GF-D8 (cell line): ENCODE data around the gene RSPH1.

Experiments
- DNase-seq: peaks from one replicate; lab custom pipeline; 2025; lab: John Stamatoyannopoulos, UW

Gene RSPH1

GRCh38 chr21:42513985-42514882 lies 18.2 kb upstream of the RSPH1 start:
- DNase-seq: no peak

DNA sequence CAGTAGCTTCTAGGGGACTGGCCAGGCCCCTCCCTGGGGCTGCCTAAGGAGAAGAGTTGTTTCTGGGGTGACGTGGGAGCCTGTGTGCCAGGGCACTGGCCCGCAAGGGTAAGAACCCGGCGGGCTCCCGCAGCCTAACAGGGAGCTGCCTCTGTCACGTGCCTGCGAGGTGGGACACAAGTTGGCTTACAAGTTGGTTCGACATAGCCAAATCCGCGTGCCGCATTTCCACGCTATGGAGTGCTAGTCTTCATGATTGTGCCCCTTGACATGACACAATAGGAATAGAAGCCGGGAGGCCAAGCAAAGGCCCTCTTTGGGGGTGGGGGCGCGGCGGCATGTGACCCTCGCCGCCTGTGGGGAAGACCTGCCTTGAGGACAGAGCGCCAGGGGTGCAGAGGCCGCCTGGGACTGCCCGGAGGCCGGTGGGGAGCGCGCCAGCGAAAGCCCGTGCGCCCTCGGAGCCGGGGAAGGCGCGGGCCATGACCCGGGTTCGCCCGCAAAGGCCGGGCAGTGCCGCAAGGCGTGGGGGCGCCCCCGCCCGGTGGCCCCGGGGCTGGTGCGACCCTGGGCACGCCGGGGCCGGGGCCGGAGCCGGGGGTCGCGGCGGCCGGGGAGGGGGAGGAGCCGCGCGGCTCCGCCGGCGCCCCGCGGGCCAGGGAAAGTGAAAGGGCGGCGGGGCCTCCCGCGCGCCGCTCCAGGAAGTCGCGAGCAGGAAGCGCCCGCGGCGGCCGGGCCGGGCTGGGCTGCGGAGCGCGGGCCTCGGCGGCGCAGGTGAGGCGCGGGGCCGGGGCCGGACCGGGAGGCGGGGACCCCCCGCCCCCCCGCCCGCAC lies 17.3 kb upstream of the RSPH1 start, which contains the start of gene SLC37A1:
TSS of gene SLC37A1 (plus strand) at position 702 of the 834 bp plus-strand sequence. CDS start 4,603 bp downstream, outside the sequence.
- DNase-seq: no peak

DNA sequence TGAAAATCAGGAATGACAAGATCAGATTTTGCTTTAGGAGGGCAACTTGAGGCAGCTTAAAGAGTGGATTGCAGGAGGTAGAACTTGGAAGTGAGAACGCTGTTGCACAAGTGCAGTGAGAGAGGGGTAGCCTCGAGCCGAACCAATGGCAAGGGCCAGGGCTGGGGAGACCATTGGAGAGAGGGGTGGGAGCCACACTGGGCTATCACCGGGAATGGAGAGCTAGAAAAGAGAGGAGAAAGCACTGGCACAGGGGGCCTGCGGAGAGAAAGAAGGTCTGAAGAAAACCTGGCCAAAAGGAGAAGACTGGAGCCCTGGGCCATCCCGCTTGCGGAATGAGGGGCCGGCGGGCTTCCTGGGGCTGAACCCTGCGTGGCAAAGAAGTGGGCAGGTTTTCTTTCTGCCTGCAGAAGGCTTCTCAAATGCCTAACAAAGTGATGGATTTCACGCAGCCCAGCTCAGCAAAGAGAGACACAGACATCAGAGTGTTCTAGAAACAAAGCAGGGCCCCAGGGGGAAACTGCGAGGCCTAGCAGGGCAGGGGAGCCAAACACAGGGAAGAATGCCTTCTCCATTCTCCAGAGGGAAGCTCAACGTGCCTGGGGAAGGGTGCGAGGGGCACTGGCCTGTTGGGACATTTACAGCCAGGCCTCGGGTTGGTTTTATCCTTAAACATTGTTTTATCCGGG lies 16.5 kb upstream of the RSPH1 start:
- DNase-seq: no peak

DNA sequence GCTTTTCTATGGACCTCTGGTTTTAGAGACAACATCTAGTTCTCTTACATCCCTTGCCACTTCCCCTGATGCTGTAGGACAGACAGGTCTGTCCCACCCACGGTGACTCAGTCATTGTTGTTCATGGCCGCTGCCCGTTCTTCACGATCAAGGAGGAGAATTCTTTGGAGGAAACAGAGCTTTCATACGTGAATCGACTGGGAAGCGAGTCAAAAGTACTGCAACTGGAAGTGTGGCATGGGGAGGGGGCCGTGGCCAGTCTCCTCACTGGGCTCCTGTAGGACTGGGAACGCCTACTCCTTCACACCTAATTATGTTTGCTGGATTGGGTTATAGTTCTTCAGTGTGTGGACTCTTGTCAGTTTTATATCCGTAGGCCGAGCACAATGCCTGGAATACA lies 13.2 kb upstream of the RSPH1 start:
- DNase-seq: no peak

GRCh38 chr21:42508371-42508770 lies 12.3 kb upstream of the RSPH1 start:
- DNase-seq: no peak

DNA sequence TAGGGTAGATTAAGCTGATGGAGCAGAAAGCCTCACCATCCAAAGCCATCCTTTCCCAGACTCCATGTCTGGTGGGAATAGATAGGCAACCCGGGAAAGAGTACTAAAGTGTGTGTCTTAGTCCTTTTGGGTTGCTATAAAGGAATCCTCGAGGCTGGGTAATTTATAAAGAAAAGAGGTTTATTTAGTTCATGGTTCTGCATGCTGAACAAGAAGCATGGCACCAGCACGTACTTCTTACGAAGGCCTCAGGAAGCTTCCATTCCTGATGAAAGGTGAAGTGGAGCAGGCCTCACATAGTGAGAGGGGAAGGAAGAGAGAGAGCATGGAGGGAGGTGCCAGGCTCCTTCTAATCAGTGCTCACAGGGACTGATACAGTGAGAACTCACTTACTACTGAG lies 11.4 kb upstream of the RSPH1 start:
- no peak for DNase-seq

- no peak for DNase-seq
Measured at GRCh38 chr21:42505090-42505726, 9.2 kb upstream of the RSPH1 start.

- DNase-seq: no peak
Measured at GRCh38 chr21:42503711-42504110, 7.7 kb upstream of the RSPH1 start.

- no peak for DNase-seq
Measured at GRCh38 chr21:42500736-42501135, 4.7 kb upstream of the RSPH1 start.

- no peak for DNase-seq
Measured at GRCh38 chr21:42500225-42500624, 4.2 kb upstream of the RSPH1 start.

- no peak for DNase-seq
Measured at GRCh38 chr21:42499444-42500112, 3.6 kb upstream of the RSPH1 start.

DNA sequence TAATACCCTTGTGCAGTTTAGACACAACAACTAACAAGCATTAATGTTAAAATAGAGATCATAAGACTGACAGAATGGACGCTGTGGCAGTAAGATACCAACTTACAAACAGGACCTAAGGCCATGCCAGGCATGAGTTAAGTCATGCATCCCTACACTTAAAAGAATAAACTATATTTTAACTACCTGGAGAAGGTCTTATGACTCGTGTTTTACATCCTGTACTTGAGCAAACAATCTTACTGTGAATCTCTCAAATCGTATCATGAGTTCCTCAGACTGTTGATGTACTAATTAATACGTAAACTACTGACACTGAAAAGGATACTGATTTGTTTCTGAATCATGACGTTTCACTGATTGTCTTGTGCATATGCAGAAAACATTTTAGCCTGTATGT lies 2.0 kb upstream of the RSPH1 start:
- DNase-seq: no peak

GRCh38 chr21:42496839-42497202 lies 797 bp upstream of the RSPH1 start:
- DNase-seq: no peak

GRCh38 chr21:42495765-42496119 lies 282 bp downstream of the RSPH1 start:
- no peak for DNase-seq

- DNase-seq: no peak
Measured at GRCh38 chr21:42495027-42495426, 997 bp downstream of the RSPH1 start.

DNA sequence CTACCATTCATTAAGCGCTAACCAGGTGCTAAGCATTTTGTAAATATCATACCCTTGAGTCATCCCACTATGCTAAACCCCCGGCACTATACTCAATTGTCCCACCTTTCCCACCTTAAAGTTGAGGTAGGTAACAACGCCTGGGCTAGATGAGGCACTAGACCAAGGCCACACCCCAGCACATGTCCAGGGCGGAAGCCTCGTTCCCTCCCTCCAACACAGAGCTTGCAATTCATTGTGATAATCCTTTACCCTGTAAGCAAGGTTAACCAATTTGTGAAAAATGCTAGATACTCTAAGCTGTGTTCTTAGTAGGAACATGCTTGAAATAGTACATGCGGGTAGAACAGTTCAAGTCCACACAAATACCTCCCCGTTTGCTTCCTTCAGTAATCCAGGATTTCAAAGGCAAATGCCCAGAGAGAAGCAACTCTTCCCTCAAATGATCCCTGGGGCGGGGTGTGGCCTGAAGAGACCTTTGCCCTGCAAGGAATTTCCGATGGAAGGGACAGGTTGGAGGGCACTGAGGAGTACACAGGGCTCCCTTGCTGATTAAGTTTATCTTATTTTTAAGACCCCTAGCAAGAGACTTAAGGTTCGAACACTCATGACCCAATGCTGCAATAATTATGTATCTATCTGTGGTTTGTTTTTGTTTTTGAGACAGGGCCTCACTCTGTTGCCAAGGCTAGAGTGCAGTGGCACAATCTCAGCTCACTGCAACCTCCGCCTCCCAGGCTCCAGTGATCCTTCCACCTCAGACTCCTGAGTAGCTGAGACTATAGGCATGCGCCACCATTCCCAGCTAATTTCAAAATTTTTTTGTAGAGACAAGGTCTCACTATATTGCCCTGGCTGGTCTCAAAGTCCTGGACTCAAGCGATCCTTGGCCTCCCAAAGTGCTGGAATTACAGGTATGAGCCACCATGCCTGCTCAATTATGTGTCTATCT lies 2.6 kb downstream of the RSPH1 start:
- DNase-seq: no peak

DNA sequence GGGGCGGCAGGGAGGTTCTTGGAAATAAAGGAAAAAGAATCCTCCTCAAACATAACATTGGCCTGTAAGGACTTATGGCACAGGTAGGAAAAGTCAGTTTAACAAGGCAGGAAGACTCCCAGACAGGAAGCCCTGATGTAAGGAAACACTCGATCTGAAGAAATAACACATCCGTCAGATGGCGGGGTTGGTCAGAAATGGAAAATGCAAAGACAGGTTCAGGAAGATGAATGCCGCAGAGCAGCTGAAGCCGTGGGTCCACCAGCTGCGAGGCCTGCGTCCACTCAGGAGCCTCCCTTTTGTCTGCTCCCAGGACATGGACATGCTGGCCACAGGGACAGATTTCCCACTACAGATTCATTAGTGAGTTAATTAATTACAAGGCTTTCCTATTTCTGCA lies 3.8 kb downstream of the RSPH1 start:
- DNase-seq: no peak

GRCh38 chr21:42491328-42491727 lies 4.7 kb downstream of the RSPH1 start:
- no peak for DNase-seq

- DNase-seq: no peak
Measured at GRCh38 chr21:42490720-42491119, 5.3 kb downstream of the RSPH1 start.

GRCh38 chr21:42489991-42490390 lies 6.0 kb downstream of the RSPH1 start:
- no peak for DNase-seq
